ENCODE measurements around the gene SLC46A3. TPM values are rescaled to one million over a fixed set of nuclear protein-coding genes. Genes with fewer than 3 reads are reported as not detected.
"Not testable (repeated sequence)": the region's sequence is repeated elsewhere in the genome, so short reads cannot be mapped to it uniquely, and the experiment has no call there.

SLC46A3 gene
- polyA plus RNA-seq, 1 experiment: 5.9 TPM

DNA sequence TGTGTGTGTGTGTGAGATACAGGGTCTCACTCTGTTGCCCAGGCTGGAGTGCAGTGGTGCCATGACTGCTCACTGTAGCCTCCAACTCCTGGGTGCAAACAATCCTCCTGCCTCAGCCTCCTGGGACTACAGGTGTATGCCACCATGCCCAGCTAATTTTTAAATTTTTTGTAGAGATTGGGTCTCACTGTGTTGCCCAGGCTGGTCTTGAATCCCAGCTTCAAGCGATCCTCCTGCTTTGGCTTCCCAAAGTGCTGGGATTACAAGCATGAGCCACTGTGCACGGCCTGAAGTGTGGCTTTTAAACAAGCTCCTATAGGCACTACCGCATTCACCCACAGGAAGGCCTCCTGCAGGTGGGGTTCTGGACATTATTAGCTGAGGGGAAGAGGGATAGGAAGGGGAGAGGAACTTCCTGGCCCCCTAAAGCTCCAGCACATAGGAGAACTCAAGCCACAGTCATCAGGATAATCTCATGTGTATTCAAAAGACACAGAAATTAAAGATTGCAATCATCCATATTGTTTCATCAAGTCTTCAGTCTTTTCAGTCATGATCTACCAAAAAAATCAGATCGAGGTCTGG lies 24.8 kb upstream of the SLC46A3 start:
- ChIA-PET CTCF (no interaction called here), POLR2A (no interaction called here)
- DNase-seq (ENCODE audit: low read depth): no peak
- Histone ChIP-seq H3K27me3 (ENCODE audit: control insufficient read depth, insufficient read depth, low read length) (no peaks in the 10 kb centered on the region), H3K36me3 (ENCODE audit: control insufficient read depth, insufficient read depth, low read length) (no peaks in the 10 kb centered on the region), H3K4me3 (ENCODE audit: low read depth, low read length) (no peak overlapping the region)
- no peak for TF ChIP-seq CTCF (IDR thresholded peaks at IDR 0.05; ENCODE audit: insufficient read depth, low read depth, low read length)

- DNase-seq (ENCODE audit: low read depth): no peak
- H3K36me3 ChIP-seq (ENCODE audit: control insufficient read depth, insufficient read depth, low read length): no peaks in the 10 kb centered on the region
- H3K4me3 ChIP-seq (ENCODE audit: low read depth, low read length): no peak overlapping the region
- no peak for TF ChIP-seq CTCF (IDR thresholded peaks at IDR 0.05; ENCODE audit: insufficient read depth, low read depth, low read length)
- H3K27me3 ChIP-seq (ENCODE audit: control insufficient read depth, insufficient read depth, low read length): no peaks in the 10 kb centered on the region
- ChIA-PET CTCF (no interaction called here), POLR2A (no interaction called here)
These were observed 24.2 kb upstream of the SLC46A3 start for GRCh38 chr13:28743020-28743419.

- POLR2A ChIA-PET; H3K4me3 ChIP-seq (ENCODE audit: low read depth, low read length): not testable (repeated sequence)
- CTCF ChIA-PET: interaction anchor here (1.4 to 1.8 kb wide), 2 partner anchors 9 to 13 kb away, joined by 3 to 4 read pairs; no protein-coding TSS in a partner anchor
These were observed 23.7 kb upstream of the SLC46A3 start for GRCh38 chr13:28742445-28742844.

DNA sequence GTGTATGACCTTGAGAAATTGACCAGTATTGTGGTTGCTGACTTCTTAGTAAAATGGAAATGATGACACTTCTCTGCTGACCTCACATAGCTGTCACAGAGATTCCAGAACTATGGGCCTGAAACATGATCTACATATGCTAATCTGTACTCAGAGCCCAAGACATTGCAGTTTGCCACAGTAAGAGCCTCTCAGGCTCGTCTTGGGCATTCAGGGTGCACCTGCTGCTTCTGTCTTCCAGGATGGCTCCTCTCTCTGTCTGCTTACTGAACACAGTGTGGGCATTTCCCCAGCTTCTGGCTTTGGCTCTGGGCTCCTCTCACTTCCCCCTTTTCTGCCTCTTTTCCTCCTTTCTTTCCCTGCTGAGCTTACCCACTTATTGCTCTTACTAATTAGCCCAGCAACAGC lies 22.3 kb upstream of the SLC46A3 start:
- DNase-seq (ENCODE audit: low read depth): no peak
- POLR2A ChIA-PET: no interaction called here
- no peak overlapping the region for H3K4me3 ChIP-seq (ENCODE audit: low read depth, low read length)

More at GRCh38 chr13:28742445-28742844, 23.7 kb upstream of the SLC46A3 start:
- H3K36me3 ChIP-seq (ENCODE audit: control insufficient read depth, insufficient read depth, low read length); H3K27me3 ChIP-seq (ENCODE audit: control insufficient read depth, insufficient read depth, low read length); DNase-seq (ENCODE audit: low read depth): not testable (repeated sequence)

GRCh38 chr13:28739376-28739775 lies 20.6 kb upstream of the SLC46A3 start:
- DNase-seq (ENCODE audit: low read depth): no peak
- Histone ChIP-seq H3K4me3 (ENCODE audit: low read depth, low read length) (no peak overlapping the region), H3K36me3 (ENCODE audit: control insufficient read depth, insufficient read depth, low read length) (no peaks in the 10 kb centered on the region), H3K27me3 (ENCODE audit: control insufficient read depth, insufficient read depth, low read length) (no peaks in the 10 kb centered on the region)
- POLR2A ChIA-PET: no interaction called here
- CTCF ChIA-PET: interaction anchor here (1.2 kb wide), 1 partner anchor 8 kb away, joined by 3 read pairs; no protein-coding TSS in a partner anchor
- no peak for TF ChIP-seq CTCF (IDR thresholded peaks at IDR 0.05; ENCODE audit: insufficient read depth, low read depth, low read length)

More for the DNA sequence above, 22.3 kb upstream of the SLC46A3 start:
- no peak for TF ChIP-seq CTCF (IDR thresholded peaks at IDR 0.05; ENCODE audit: insufficient read depth, low read depth, low read length)
- CTCF ChIA-PET: interaction anchor here (1.4 to 1.8 kb wide), 2 partner anchors 10 to 12 kb away, joined by 3 to 4 read pairs; no protein-coding TSS in a partner anchor
- Histone ChIP-seq H3K27me3 (ENCODE audit: control insufficient read depth, insufficient read depth, low read length) (no peaks in the 10 kb centered on the region), H3K36me3 (ENCODE audit: control insufficient read depth, insufficient read depth, low read length) (no peaks in the 10 kb centered on the region)

Measured in BJ (cell line).